Upper lobe of right lung (tissue), 1 donor: ENCODE data around the gene ZIC4. TPM values are rescaled to one million over a fixed set of nuclear protein-coding genes. Genes with fewer than 3 reads are reported as not detected.
A peak's percentile ranks its signal among the peaks of the same experiment; 100 is the strongest.

Source experiments
- ATAC-seq: fragments of 200-7000 bp; cut with Tn5 transposase; one replicate; pipeline ENCODE4 v1.9.1; 2020; ENCODE audit warnings: mild to moderate bottlenecking, moderate library complexity
- DNase-seq: peaks from one replicate; pipeline ENCODE4 v3.0.0-alpha.2; 2020
- H3K27ac ChIP-seq: fragments of 200-600 bp; one replicate; pipeline ENCODE4 v1.8.0; 2022
- H3K27me3 ChIP-seq: fragments of 200-600 bp; one replicate; pipeline ENCODE4 v1.8.0; 2022; ENCODE audit warnings: mild to moderate bottlenecking
- H3K36me3 ChIP-seq: fragments of 200-600 bp; one replicate; pipeline ENCODE4 v1.8.0; 2022
- H3K4me1 ChIP-seq: fragments of 200-600 bp; one replicate; pipeline ENCODE4 v1.8.0; 2022
- H3K4me3 ChIP-seq: fragments of 200-600 bp; one replicate; pipeline ENCODE4 v1.8.0; 2022; ENCODE audit warnings: mild to moderate bottlenecking
- H3K9me3 ChIP-seq: fragments of 200-600 bp; one replicate; pipeline ENCODE4 v1.8.0; 2022
- CTCF ChIP-seq: fragments of 200-600 bp; IDR thresholded peaks from one replicate; pipeline ENCODE4 v1.8.0; 2022; ENCODE audit warnings: antibody characterized with exemption
- intact Hi-C: fragments of 100-400 bp; cut with DNase I; formaldehyde crosslinking; loops from one replicate; pipeline ENCODE4 v1.11.0; 2022
- total RNA-seq: library from RNA; stranded (reverse); fragmentation: NEBNext Ultra II Directional; extraction: Animal tissue kit (Norgen Biotek cat#: 25700); gene quantifications from one replicate; pipeline ENCODE4 v1.2.1, GENCODE V29; 2021
- donor health status: DM: no; HTN: yes; CAD: no; lungs with severe emphysema.

ZIC4 gene
- total RNA-seq, 1 donor from 2014 or later: not detected

- DNase-seq (no peak), ATAC-seq (no peak)
- no peak overlapping the region for H3K27ac ChIP-seq
- peaks cover 98% of the 10 kb centered on the region for H3K27me3 ChIP-seq
- no peak for TF ChIP-seq CTCF
- peaks cover 24% of the 10 kb centered on the region for H3K4me1 ChIP-seq
- H3K36me3 ChIP-seq: no peaks in the 10 kb centered on the region
- intact Hi-C loops: no loop called here
- H3K4me3 ChIP-seq: peak overlapping the region; percentile 14
- no peaks in the 10 kb centered on the region for H3K9me3 ChIP-seq
Measured at GRCh38 chr3:147410116-147410525, 3.8 kb upstream of the ZIC4 start.

GRCh38 chr3:147409143-147410115 lies 3.1 kb upstream of the ZIC4 start, which contains the start of gene ZIC1:
ZIC1 (plus strand) TSS chr3:147409365; CDS start chr3:147410113, 748 bp downstream.
- no peak for TF ChIP-seq CTCF
- Histone ChIP-seq H3K9me3 (no peaks in the 10 kb centered on the region), H3K4me3 (no peak within 1 kb of the TSS), H3K36me3 (no peaks in the 10 kb centered on the region), H3K4me1 (peaks cover 24% of the 10 kb centered on the region), H3K27ac (no peak within 1 kb of the TSS), H3K27me3 (peaks cover 98% of the 10 kb centered on the region)
- intact Hi-C loops: no loop called here
- DNase-seq (no peak), ATAC-seq (no peak)

- no peak for TF ChIP-seq CTCF
Measured at GRCh38 chr3:147408188-147409100, 2.1 kb upstream of the ZIC4 start.

GRCh38 chr3:147407498-147408187 lies 1.3 kb upstream of the ZIC4 start:
- no peak for ATAC-seq
- TF ChIP-seq CTCF: no peak
- no peak for DNase-seq
- peaks cover 100% of the 10 kb centered on the region for H3K27me3 ChIP-seq
- H3K4me3 ChIP-seq: no peak overlapping the region
- H3K4me1 ChIP-seq: peaks cover 19% of the 10 kb centered on the region
- intact Hi-C loops: no loop called here
- H3K36me3 ChIP-seq: no peaks in the 10 kb centered on the region
- H3K27ac ChIP-seq: no peak overlapping the region
- H3K9me3 ChIP-seq: no peaks in the 10 kb centered on the region

More at GRCh38 chr3:147408188-147409100, 2.1 kb upstream of the ZIC4 start:
- no peak overlapping the region for H3K4me3 ChIP-seq
- peaks cover 100% of the 10 kb centered on the region for H3K27me3 ChIP-seq
- DNase-seq (no peak), ATAC-seq (no peak)
- intact Hi-C loops: no loop called here
- peaks cover 21% of the 10 kb centered on the region for H3K4me1 ChIP-seq
- no peaks in the 10 kb centered on the region for H3K36me3 ChIP-seq
- H3K9me3 ChIP-seq: no peaks in the 10 kb centered on the region
- H3K27ac ChIP-seq: no peak overlapping the region

GRCh38 chr3:147407114-147407497 lies 763 bp upstream of the ZIC4 start:
- H3K9me3 ChIP-seq: no peaks in the 10 kb centered on the region
- H3K27ac ChIP-seq: no peak overlapping the region
- H3K4me3 ChIP-seq: no peak overlapping the region
- no peaks in the 10 kb centered on the region for H3K36me3 ChIP-seq
- ATAC-seq (no peak), DNase-seq (no peak)
- intact Hi-C loops: no loop called here
- H3K4me1 ChIP-seq: peaks cover 19% of the 10 kb centered on the region
- H3K27me3 ChIP-seq: peaks cover 100% of the 10 kb centered on the region
- no peak for TF ChIP-seq CTCF
